Stimulated activated CD8-positive, alpha-beta memory T cell treated with anti-CD3 and anti-CD28 coated beads, Interleukin-12 subunit alpha, Interleukin-12 subunit beta, amount 100 ng/mL, for 24 hours (primary cell): Measurements from ENCODE around the gene RAX2.

Source experiments
- DNase-seq: peaks from one replicate; pipeline ENCODE4 v3.0.0-alpha.2; 2020; ENCODE audit errors: extremely low read depth

RAX2 gene

GRCh38 chr19:3801412-3802096 lies 29.5 kb upstream of the RAX2 start:
- no peak for DNase-seq

- DNase-seq = no peak
Measured at GRCh38 chr19:3800996-3801395, 29.0 kb upstream of the RAX2 start.

- no peak for DNase-seq
Measured at GRCh38 chr19:3798137-3798536, 26.1 kb upstream of the RAX2 start.

GRCh38 chr19:3796358-3796757 lies 24.3 kb upstream of the RAX2 start:
- DNase-seq = no peak

GRCh38 chr19:3793799-3794198 lies 21.8 kb upstream of the RAX2 start:
- DNase-seq = no peak

GRCh38 chr19:3792114-3792513 lies 20.1 kb upstream of the RAX2 start:
- DNase-seq = no peak

GRCh38 chr19:3790941-3791340 lies 18.9 kb upstream of the RAX2 start:
- no peak for DNase-seq

GRCh38 chr19:3790209-3790734 lies 18.2 kb upstream of the RAX2 start:
- DNase-seq = no peak

- DNase-seq = no peak
Measured at GRCh38 chr19:3788996-3789778, 17.2 kb upstream of the RAX2 start.

GRCh38 chr19:3785938-3786824 lies 14.2 kb upstream of the RAX2 start, which contains the start of gene MATK:
TSS of gene MATK (minus strand) at chr19:3786381. CDS start at chr19:3785135, 1,246 bp downstream.
- DNase-seq = no peak

GRCh38 chr19:3785451-3785937 lies 13.5 kb upstream of the RAX2 start:
- no peak for DNase-seq

GRCh38 chr19:3784607-3785450 lies 12.8 kb upstream of the RAX2 start:
- no peak for DNase-seq

- no peak for DNase-seq
Measured at GRCh38 chr19:3783660-3784584, 11.9 kb upstream of the RAX2 start.

- DNase-seq = no peak
Measured at GRCh38 chr19:3782903-3783302, 10.9 kb upstream of the RAX2 start.

GRCh38 chr19:3782330-3782729 lies 10.3 kb upstream of the RAX2 start:
- no peak for DNase-seq

- no peak for DNase-seq
Measured at GRCh38 chr19:3781603-3782002, 9.6 kb upstream of the RAX2 start.

- DNase-seq = no peak
Measured at GRCh38 chr19:3780786-3781304, 8.8 kb upstream of the RAX2 start.

- DNase-seq = no peak
Measured at GRCh38 chr19:3778899-3779723, 7.1 kb upstream of the RAX2 start.
